ENCODE results near the gene SLC2A13.
"Not testable (repeated sequence)": the region's sequence is repeated elsewhere in the genome, so short reads cannot be mapped to it uniquely, and the experiment has no call there.

SLC2A13 gene

GRCh38 chr12:39920222-39920621 lies 185.7 kb downstream of the SLC2A13 start:
- DNase-seq: no peak

GRCh38 chr12:39919790-39920189 lies 186.1 kb downstream of the SLC2A13 start:
- no peak for DNase-seq

GRCh38 chr12:39915249-39915648 lies 190.6 kb downstream of the SLC2A13 start:
- DNase-seq: no peak

DNA sequence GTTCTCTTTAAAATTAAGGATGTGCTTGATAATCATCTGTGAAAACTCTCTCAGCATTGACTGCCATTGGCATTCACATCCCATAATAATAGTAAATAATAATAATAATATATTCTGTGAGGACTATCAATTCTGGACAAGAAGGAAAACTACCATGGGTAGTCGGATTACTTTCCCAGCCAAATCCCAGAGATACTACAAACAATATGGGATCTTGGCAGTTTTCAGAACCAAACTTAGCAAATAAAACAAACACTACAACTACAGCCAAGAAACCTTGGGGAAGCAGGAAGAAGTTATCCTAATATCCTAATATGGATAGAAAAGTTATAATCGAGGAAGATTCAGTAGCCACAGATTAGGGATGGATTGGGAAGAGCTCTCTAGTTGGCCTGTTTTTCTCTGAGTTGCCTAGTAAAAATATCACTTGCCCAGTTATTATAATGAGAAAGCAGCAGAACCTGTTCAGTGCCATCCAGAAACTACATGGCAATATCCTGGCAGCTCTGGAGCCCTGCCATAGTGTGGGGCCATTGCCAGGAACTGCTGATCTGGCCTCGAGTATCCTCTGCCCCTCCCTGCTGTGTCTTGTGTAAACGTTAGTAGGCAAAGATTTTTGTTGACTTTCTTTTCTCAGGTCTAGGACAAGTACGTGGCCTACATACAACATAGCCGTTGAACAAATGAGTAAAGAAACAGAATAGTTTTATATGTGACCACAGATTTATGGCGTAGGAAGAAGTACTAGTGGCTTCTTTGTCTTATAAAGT lies 193.5 kb downstream of the SLC2A13 start:
- DNase-seq: no peak

DNA sequence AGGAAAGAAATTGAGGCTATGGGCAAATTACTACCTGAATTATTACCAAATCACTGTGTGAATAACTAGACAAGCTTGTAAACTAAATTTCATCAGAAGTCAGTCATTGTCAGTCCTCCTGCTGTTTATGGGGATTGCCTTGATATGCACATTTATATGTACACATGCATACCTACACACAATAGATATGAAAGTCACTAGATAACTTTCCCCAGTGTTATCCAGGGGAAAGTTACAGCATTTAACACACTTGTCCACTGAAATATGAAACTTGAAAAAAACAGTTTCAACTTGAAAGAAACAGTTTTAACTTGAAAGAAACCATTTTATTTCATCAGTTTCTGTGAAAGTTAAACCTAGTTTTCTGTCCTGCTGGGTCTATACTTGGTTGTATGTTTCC lies 199.6 kb downstream of the SLC2A13 start:
- no peak for DNase-seq

DNA sequence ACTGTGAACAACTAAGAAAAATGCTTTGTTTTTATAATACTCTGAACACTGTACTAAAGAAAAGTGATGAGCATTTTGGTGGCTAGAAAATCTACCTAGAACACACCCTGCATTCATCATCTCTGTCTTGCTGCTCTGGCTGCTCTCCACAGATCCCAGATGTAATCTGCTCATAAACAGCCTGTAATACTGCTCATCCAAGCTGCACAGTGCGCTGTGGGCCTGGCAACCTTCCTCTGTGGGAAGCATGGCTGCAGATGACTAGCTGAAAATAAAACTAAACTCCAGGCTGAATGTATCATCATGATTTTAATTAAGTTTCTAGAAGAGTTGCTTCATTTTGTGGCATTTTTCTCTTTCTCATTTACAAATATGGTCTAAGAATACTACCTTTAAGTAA lies 200.7 kb downstream of the SLC2A13 start:
- DNase-seq: peak; percentile 41

DNA sequence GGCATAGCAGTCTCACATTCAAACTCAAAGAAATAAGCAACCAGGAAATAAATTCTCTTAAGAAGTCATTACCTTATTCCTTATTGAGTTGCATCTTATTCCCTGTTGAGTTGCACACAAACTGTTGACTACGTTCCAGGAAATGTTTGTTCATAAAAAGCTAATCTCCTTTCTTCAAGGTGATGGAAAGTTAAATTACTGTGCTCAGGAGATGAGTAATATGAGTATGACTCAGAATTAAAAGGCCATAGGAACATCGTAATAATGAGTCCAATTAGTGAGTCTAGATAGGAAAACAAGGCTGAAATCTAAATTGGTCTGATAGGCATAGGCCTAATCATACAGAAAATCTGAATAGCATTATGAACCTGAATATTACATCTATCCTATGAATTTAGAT lies 203.1 kb downstream of the SLC2A13 start:
- no peak for DNase-seq

- no peak for DNase-seq
Observed at GRCh38 chr12:39897315-39897714, 208.6 kb downstream of the SLC2A13 start.

- DNase-seq: not testable (repeated sequence)
Observed at GRCh38 chr12:39893388-39893787, 212.5 kb downstream of the SLC2A13 start.

GRCh38 chr12:39892146-39892545 lies 213.7 kb downstream of the SLC2A13 start:
- no peak for DNase-seq

DNA sequence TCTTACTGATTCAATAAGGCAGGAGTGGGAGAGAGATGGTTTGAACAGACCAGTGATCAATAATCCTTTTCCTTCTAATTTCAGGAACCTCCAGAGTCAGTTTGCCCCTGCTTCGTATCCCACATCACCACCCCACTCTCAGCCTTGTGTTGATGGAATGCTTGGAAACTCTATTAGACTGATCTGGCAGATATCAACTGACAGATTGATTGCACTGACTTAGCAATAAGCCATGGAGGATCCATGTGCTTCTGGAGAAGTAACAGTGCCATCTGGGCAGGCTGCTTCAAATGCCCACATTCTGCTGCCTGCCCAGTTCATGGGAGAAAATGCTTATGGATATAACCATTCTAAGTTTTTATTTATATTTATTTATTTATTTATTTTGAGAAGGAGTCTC lies 218.0 kb downstream of the SLC2A13 start:
- DNase-seq: no peak

GRCh38 chr12:39886106-39886505 lies 219.8 kb downstream of the SLC2A13 start:
- DNase-seq: no peak

DNA sequence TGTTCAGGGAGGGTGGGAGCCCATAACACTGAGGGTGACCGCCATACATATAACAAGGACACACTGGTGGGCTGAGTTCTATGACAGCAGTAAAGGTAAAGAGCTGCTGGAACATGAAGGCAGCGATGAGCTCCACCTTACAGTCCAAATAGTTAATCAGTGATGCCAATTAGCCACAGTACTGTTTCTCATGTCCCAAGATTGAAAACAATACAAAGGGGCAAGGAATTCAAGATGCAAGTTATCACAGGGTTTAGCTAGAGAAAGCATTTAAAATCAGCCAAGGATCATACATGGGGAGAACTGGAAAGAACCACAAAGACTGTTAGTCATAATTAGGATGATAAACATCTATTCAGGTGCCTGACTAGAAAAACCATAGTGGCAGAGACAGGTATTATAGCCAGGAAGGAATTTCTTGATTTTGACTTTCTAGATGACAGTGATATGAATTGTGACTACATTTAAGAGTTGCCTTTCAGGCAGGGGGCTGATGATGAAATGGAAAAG lies 221.2 kb downstream of the SLC2A13 start:
- no peak for DNase-seq

DNA sequence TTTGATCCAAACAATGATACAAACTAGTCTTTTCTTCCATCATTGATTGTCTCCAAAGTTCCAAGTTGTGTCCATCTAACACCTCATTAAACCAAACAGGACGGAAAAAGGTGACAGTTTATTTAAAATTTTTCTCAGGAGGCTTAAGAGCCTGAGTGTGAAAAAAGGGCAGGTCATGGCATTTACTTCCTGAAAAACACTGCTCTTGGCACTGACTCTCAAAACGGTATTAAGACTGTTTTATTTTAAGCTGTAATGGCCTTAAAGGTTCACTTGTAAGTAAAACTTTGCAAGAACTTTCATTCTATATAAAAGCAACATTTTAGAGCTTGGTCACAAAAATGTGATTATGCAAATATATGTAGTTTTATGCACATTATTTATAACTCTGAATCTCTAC lies 222.5 kb downstream of the SLC2A13 start:
- no peak for DNase-seq

DNA sequence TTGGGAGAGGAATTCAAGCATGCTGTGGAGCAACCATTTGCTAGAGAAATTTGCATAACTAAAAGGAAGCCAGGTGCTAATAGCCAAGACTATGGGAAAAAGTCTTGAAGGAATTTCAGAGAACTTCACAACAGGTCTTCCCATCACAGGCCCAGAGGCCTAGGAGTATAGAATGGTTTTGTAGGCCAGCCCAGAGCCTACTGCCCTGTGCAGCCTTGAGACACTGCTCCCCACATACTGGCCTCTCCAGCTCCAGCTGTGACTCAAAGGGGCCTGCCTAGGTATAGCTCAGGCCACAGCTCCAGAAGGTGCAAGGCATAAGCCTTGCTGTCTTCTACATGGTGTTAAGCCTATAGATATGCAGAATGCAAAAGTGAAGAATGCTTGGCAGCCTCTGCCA lies 227.1 kb downstream of the SLC2A13 start:
- DNase-seq: no peak

- no peak for DNase-seq
Observed at GRCh38 chr12:39875721-39876120, 230.2 kb downstream of the SLC2A13 start.

DNA sequence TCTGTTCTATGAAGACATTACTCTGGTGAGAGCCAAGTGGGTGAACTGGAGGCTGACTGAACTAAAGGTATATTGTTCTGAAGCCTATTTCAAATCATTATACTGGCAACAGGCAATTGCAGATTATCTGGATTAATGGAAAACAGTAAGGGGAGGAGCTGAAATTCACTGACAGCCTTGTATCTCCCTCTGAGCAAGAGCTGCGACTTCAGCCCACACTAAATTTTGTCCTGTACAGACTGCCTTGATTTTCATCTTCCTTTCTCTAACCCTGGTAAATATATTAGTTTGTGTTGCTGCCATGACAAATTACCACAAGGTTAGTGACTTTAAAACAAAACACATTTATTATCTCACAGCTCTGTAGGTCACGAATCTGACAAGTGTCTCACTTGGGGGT lies 231.1 kb downstream of the SLC2A13 start:
- no peak for DNase-seq

DNA sequence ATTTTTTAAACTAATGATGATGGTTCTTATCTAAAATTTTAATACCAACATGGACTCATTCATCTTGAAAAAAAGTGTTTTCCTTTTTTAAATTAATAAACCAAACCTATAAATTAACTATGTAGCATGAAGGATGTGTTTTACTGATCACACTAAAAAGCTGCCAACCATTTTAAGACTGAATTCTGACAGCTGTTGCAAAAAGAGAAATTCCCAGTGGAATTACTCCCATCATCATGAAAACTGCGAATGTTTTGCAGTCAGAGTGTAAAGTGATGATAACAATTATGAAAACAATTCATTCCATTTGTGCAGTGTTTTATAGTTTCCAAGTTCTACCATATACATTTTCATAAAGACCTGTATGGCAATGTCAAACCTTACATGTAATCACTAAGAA lies 232.8 kb downstream of the SLC2A13 start:
- no peak for DNase-seq

DNA sequence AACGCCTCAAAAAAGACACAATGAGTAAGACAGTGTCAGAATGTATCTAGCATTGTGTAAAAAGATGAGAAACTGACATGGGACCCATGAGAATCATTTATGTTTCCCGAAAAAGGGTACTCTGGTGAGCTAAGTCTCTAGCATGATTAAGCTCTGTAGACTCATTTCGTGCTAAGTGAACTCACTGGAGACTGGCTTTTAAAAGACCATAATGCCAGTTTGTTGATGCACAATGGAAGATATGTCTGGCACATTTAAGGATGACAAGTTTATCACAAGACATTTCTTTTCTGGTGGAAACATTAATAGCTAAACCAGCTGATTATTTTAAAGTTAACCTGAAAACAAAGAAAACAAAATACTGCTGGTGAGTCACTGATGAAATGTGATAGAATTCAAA lies 233.5 kb downstream of the SLC2A13 start:
- DNase-seq: no peak

- DNase-seq: no peak
Observed at GRCh38 chr12:39868328-39868725, 237.6 kb downstream of the SLC2A13 start.

GRCh38 chr12:39867631-39868327 lies 238.1 kb downstream of the SLC2A13 start:
- no peak for DNase-seq

GRCh38 chr12:39866135-39866534 lies 239.7 kb downstream of the SLC2A13 start:
- DNase-seq: no peak

DNA sequence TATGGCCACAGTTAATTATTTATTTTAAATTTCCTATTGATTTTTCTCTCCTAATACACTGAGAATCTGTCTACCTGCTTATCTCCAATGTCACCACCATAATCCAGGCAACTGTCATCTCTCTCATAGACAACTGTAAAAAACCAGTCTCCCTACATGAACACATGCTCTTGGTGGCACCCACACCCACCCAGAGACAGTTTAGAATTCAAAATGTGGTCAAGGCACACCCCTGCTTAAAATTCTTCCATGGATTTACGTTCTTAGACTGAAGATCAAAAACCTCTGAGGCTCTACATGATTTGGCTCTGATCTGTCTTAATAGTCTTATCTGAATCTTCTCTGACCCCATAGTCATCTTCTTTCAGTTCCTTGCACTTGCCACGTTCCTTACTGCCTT lies 245.2 kb downstream of the SLC2A13 start:
- no peak for DNase-seq

DNA sequence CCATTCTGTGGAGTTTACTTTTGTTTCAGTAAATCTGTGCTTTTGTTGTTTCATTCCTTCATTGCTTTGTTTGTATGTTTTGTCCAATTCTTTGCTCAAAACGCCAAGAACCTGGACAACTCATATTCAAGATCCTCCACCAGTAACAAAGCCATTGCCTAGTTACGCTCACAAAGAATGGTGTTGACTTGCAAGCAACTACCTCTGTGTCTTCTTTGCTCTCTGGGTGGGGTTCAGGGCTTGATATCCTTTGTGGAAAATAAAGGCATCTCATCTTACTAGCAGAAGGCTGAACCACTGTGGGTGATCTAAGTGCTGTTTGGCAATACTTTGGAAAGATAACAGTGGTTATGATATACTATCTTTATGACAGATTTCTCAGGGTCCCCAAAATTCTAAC lies 252.9 kb downstream of the SLC2A13 start:
- no peak for DNase-seq

Measured in right hindlimb (tissue), 1 donor.